ENCODE measurements around the gene DHRSX. TPM values are rescaled to one million over a fixed set of nuclear protein-coding genes. Genes with fewer than 3 reads are reported as not detected.

DHRSX gene
- total and polyA plus RNA-seq, 2 donors (not counting 3 experiments of a cell fraction or from before 2014, with no cell fraction given): 27.1 to 37.7 TPM

- no peak for FAIRE-seq
Measured at GRCh38 chrX:2262668-2263055, 238.1 kb downstream of the DHRSX start.

More at GRCh38 chrX:2262668-2263055, 238.1 kb downstream of the DHRSX start:
- H3K79me2 ChIP-seq (ENCODE audit: control insufficient read depth, insufficient read depth, low read length): no peaks in the 10 kb centered on the region
- no peak overlapping the region for H3K4me3 ChIP-seq (replicated peaks in 1 of 3; ENCODE audit: insufficient read depth in 1 of 3, low read depth in 1 of 3, low read length in 3 of 3)
- no peak overlapping the region for H3K9ac ChIP-seq (replicated peaks; ENCODE audit: extremely low read depth, insufficient read depth, low read length)
- no peak for DNase-seq (ENCODE audit: low read depth, low spot score)
- H3K9me3 ChIP-seq (replicated peaks; ENCODE audit: control insufficient read depth, insufficient read depth, low read length): no peaks in the 10 kb centered on the region
- no peaks in the 10 kb centered on the region for H3K27me3 ChIP-seq (ENCODE audit: control insufficient read depth in 2 of 2, insufficient read depth in 2 of 2, low read length in 2 of 2)
- ChIA-PET CTCF (no interaction called here), POLR2A (no interaction called here)
- no peaks in the 10 kb centered on the region for H3K4me1 ChIP-seq (ENCODE audit: control insufficient read depth, extremely low read depth, insufficient read depth, low read length)
- no peaks in the 10 kb centered on the region for H3K9me1 ChIP-seq (replicated peaks; ENCODE audit: control insufficient read depth, extremely low read depth, insufficient read depth, low read length)
- dilution Hi-C loops (cut with MboI; ENCODE audit: extremely low pct_ligation_motif_present, low sequenced_read_pairs): no loop called here
- H3K4me2 ChIP-seq (ENCODE audit: insufficient read depth, low read length): no peak overlapping the region
- no peaks in the 10 kb centered on the region for H4K20me1 ChIP-seq (replicated peaks; ENCODE audit: control insufficient read depth, extremely low read depth, insufficient read depth, low read length)
- no TSS peak for BruUV-seq (replicated peaks)
- TF ChIP-seq POLR2AphosphoS5 (IDR thresholded peaks at IDR 0.05; ENCODE audit: insufficient read depth, low read depth, low read length) (no peak), GATA2 (IDR thresholded peaks at IDR 0.05; ENCODE audit: insufficient read depth, insufficient read length, low read depth, low read length) (no peak), JUN (IDR thresholded peaks at IDR 0.05; ENCODE audit: borderline replicate concordance, insufficient read depth, insufficient read length, low read depth) (no peak), EZH2 (IDR thresholded peaks at IDR 0.05; ENCODE audit: borderline replicate concordance, low read depth, low read length, severe bottlenecking) (no peak), MAX (IDR thresholded peaks at IDR 0.05; ENCODE audit: insufficient read depth, insufficient read length) (no peak), FOS (IDR thresholded peaks at IDR 0.05; ENCODE audit: borderline replicate concordance, insufficient read depth, low read length) (no peak), MYC (IDR thresholded peaks at IDR 0.05; ENCODE audit: low read depth, low read length) (no peak), POLR2A (IDR thresholded peaks at IDR 0.05; ENCODE audit: low read depth, low read length) (no peak), CTCF (IDR thresholded peaks at IDR 0.05; ENCODE audit: extremely low read depth in 1 of 2, insufficient read depth in 1 of 2, low read depth in 1 of 2, low read length in 2 of 2) (no peak)
- H2AFZ ChIP-seq (ENCODE audit: low read depth, low read length): no peak overlapping the region
- intact Hi-C loops (cut with micrococcal nuclease): no loop called here
- peaks cover 0 to 9% of the 10 kb centered on the region in 2 experiments for H3K36me3 ChIP-seq (ENCODE audit: control insufficient read depth in 2 of 2, extremely low read depth in 1 of 2, insufficient read depth in 2 of 2, low read length in 2 of 2)
- no peak overlapping the region for H3K27ac ChIP-seq (ENCODE audit: insufficient read depth, low read depth, low read length)

Measured in endothelial cell of umbilical vein (primary cell).